B cell (primary cell): ENCODE results near the gene STRADB.

Source experiments
- CTCF ChIP-seq: fragments of 200-600 bp; IDR thresholded peaks from one replicate; pipeline ENCODE4 v1.8.0; 2022; ENCODE audit warnings: antibody characterized with exemption, mild to moderate bottlenecking
- EZH2 ChIP-seq: IDR thresholded peaks from 2 replicates; pipeline ENCODE4 v1.6.1; 2012; ENCODE audit warnings: borderline replicate concordance, low read depth, mild to moderate bottlenecking, moderate library complexity, low read length; ENCODE audit not compliant: insufficient read depth, poor library complexity, severe bottlenecking

- TF ChIP-seq EZH2, result no peak
- TF ChIP-seq CTCF, result no peak
Observed at GRCh38 chr2:201436141-201436540, 15.4 kb upstream of the STRADB start.
